ENCODE results near the gene MAFG.

MAFG gene

GRCh38 chr17:81889602-81890001 lies 37.9 kb downstream of the MAFG start:
- DNase-seq, result no peak

GRCh38 chr17:81888988-81889595 lies 38.4 kb downstream of the MAFG start:
- no peak for DNase-seq

- no peak for DNase-seq
Measured at GRCh38 chr17:81888105-81888987, 39.2 kb downstream of the MAFG start.

- no peak for DNase-seq
Measured at GRCh38 chr17:81885869-81886548, 41.5 kb downstream of the MAFG start.

- no peak for DNase-seq
Measured at GRCh38 chr17:81885454-81885853, 42.1 kb downstream of the MAFG start.

- DNase-seq, result no peak
Measured at GRCh38 chr17:81884968-81885367, 42.6 kb downstream of the MAFG start.

- DNase-seq, result no peak
Measured at GRCh38 chr17:81884520-81884919, 43.0 kb downstream of the MAFG start.

- no peak for DNase-seq
Measured at GRCh38 chr17:81879121-81879520, 48.4 kb downstream of the MAFG start.

- DNase-seq, result no peak
Measured at GRCh38 chr17:81878294-81878693, 49.2 kb downstream of the MAFG start.

- DNase-seq, result no peak
Measured at GRCh38 chr17:81877569-81877968, 50.0 kb downstream of the MAFG start.

GRCh38 chr17:81871387-81872230 lies 55.9 kb downstream of the MAFG start:
- peak; percentile 96 for DNase-seq

GRCh38 chr17:81870981-81871386 lies 56.6 kb downstream of the MAFG start, which contains the start of gene ARHGDIA:
Gene ARHGDIA, minus strand, starts transcription at chr17:81871337. Its CDS starts 1,407 bp downstream, at chr17:81869930.
- DNase-seq, result no peak

GRCh38 chr17:81870131-81870980 lies 57.2 kb downstream of the MAFG start:
- peak; percentile 49 for DNase-seq

GRCh38 chr17:81869221-81870130 lies 58.1 kb downstream of the MAFG start:
- DNase-seq, result peak; percentile 43

- no peak for DNase-seq
Measured at GRCh38 chr17:81868674-81869220, 58.8 kb downstream of the MAFG start.
